PC-9 (cell line): ENCODE data around the gene C13orf46.

Experiments used
- EZH2 ChIP-seq: fragments of 200-600 bp; sonication (generic); IDR thresholded peaks from 2 replicates; pipeline ENCODE4 v1.8.0; 2017; ENCODE audit warnings: antibody characterized with exemption, low read depth
- TF ChIP-seq, protein P1 (sequence below): fragments of 200-600 bp; sonication (generic); conservative IDR thresholded peaks from 2 replicates; pipeline ENCODE4 v1.6.1; 2017; ENCODE audit warnings: mixed run types, antibody characterized with exemption, mild to moderate bottlenecking, moderate library complexity

DNA sequence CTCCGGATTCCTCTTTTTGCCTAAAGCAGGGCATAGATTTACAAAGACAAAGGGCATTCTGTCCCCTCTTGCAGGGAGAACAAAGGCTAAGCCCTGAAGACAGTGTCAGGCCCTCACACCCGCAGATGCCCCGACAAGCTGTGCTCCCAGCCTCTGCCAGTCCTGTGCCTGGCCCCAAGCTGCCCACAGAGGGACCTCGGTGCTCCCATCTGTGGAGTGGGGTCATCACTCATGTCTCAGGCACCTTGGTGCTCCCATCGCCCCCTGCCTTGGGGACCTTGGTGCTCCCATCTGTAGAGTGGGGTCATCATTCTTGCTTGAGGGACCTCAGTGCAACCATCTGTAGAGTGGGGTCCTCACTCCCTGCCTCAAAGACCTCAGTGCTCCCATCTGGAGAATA lies 24.3 kb downstream of the C13orf46 start:
- TF ChIP-seq, protein P1, sequence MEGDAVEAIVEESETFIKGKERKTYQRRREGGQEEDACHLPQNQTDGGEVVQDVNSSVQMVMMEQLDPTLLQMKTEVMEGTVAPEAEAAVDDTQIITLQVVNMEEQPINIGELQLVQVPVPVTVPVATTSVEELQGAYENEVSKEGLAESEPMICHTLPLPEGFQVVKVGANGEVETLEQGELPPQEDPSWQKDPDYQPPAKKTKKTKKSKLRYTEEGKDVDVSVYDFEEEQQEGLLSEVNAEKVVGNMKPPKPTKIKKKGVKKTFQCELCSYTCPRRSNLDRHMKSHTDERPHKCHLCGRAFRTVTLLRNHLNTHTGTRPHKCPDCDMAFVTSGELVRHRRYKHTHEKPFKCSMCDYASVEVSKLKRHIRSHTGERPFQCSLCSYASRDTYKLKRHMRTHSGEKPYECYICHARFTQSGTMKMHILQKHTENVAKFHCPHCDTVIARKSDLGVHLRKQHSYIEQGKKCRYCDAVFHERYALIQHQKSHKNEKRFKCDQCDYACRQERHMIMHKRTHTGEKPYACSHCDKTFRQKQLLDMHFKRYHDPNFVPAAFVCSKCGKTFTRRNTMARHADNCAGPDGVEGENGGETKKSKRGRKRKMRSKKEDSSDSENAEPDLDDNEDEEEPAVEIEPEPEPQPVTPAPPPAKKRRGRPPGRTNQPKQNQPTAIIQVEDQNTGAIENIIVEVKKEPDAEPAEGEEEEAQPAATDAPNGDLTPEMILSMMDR = no peak
- no peak for TF ChIP-seq EZH2
